Measurements from ENCODE around the gene RBM43. TPM values are rescaled to one million over a fixed set of nuclear protein-coding genes. Genes with fewer than 3 reads are reported as not detected.

RBM43 gene
- total RNA-seq, 2 donors from 2014 or later, result 6.2 to 6.4 TPM

GRCh38 chr2:151204756-151205155 is 56.9 kb downstream of the RBM43 start:
- Histone ChIP-seq H3K36me3 (no peaks in the 10 kb centered on the region), H3K4me3 (no peak overlapping the region), H3K9me3 (no peaks in the 10 kb centered on the region), H3K27me3 (replicated peaks; ENCODE audit: insufficient read depth) (no peaks in the 10 kb centered on the region), H3K27ac (no peak overlapping the region), H3K4me1 (replicated peaks) (no peaks in the 10 kb centered on the region)
- intact Hi-C loops (cut with DNase I), result no loop called here
- TF ChIP-seq POLR2A (IDR thresholded peaks at IDR 0.05), result no peak
- no peak for TF ChIP-seq POLR2AphosphoS5 (IDR thresholded peaks at IDR 0.05)
- TF ChIP-seq CTCF (IDR thresholded peaks at IDR 0.05), result no peak
- 81% methylated on average over 3 of the region's 3 CpGs for WGBS
- DNase-seq (ENCODE audit: low spot score), result no peak

- 35% methylated on average over 2 of the region's 2 CpGs for WGBS
- Histone ChIP-seq H3K9me3 (no peaks in the 10 kb centered on the region), H3K27ac (no peak overlapping the region), H3K4me3 (no peak overlapping the region), H3K4me1 (replicated peaks) (no peaks in the 10 kb centered on the region), H3K27me3 (replicated peaks; ENCODE audit: insufficient read depth) (no peaks in the 10 kb centered on the region), H3K36me3 (no peaks in the 10 kb centered on the region)
- DNase-seq (ENCODE audit: low spot score), result no peak
- TF ChIP-seq POLR2A (IDR thresholded peaks at IDR 0.05) (no peak), POLR2AphosphoS5 (IDR thresholded peaks at IDR 0.05) (no peak), CTCF (IDR thresholded peaks at IDR 0.05) (no peak)
- intact Hi-C loops (cut with DNase I), result no loop called here
These were observed 60.8 kb downstream of the RBM43 start for GRCh38 chr2:151200844-151201243.

GRCh38 chr2:151200277-151200676 is 61.4 kb downstream of the RBM43 start:
- no peaks in the 10 kb centered on the region for H3K4me1 ChIP-seq (replicated peaks)
- H3K36me3 ChIP-seq, result no peaks in the 10 kb centered on the region
- no peak for TF ChIP-seq CTCF (IDR thresholded peaks at IDR 0.05)
- TF ChIP-seq POLR2AphosphoS5 (IDR thresholded peaks at IDR 0.05), result no peak
- no peak for TF ChIP-seq POLR2A (IDR thresholded peaks at IDR 0.05)
- intact Hi-C loops (cut with DNase I), result no loop called here
- H3K4me3 ChIP-seq, result no peak overlapping the region
- WGBS, result 64% methylated on average over 5 of the region's 5 CpGs
- H3K27me3 ChIP-seq (replicated peaks; ENCODE audit: insufficient read depth), result no peaks in the 10 kb centered on the region
- no peaks in the 10 kb centered on the region for H3K9me3 ChIP-seq
- no peak for DNase-seq (ENCODE audit: low spot score)
- H3K27ac ChIP-seq, result no peak overlapping the region

- H3K4me3 ChIP-seq, result no peak overlapping the region
- no peaks in the 10 kb centered on the region for H3K9me3 ChIP-seq
- H3K36me3 ChIP-seq, result no peaks in the 10 kb centered on the region
- intact Hi-C loops (cut with DNase I), result no loop called here
- 88% methylated on average over 2 of the region's 2 CpGs for WGBS
- H3K27me3 ChIP-seq (replicated peaks; ENCODE audit: insufficient read depth), result no peaks in the 10 kb centered on the region
- H3K27ac ChIP-seq, result no peak overlapping the region
- H3K4me1 ChIP-seq (replicated peaks), result no peaks in the 10 kb centered on the region
- TF ChIP-seq POLR2AphosphoS5 (IDR thresholded peaks at IDR 0.05), result no peak
- DNase-seq (ENCODE audit: low spot score), result no peak
These were observed 63.0 kb downstream of the RBM43 start for GRCh38 chr2:151198645-151199044.

Other genes starting within 250 kb of the RBM43 start
- gene NMI, start 27.8 kb upstream of the RBM43 start, total RNA-seq, result 10 to 100 TPM in 1 of 2 donors, 1 to 10 TPM in 1; 9.8 to 13.7 TPM
- under 1 TPM in 1 of 2 donors, not detected in 1; 0.51 TPM for gene TNFAIP6, start 95.7 kb upstream of the RBM43 start, total RNA-seq
- gene RIF1, start 148.0 kb upstream of the RBM43 start, total RNA-seq, result 10 to 100 TPM; 28.1 to 38.2 TPM